Measurements from ENCODE around the gene ZP1. TPM values are rescaled to one million over a fixed set of nuclear protein-coding genes. Genes with fewer than 3 reads are reported as not detected.

ZP1 gene
- total and polyA plus RNA-seq, 2 of the 8 experiments (the other 6 are each of a cell fraction or from before 2014, with no cell fraction given) = not detected

GRCh38 chr11:60869451-60869825 is 2.1 kb downstream of the ZP1 start:
- DNase-seq (ENCODE audit: low read depth in 1 of 2, low spot score in 2 of 2) (no peak), FAIRE-seq (no peak)
- Histone ChIP-seq H4K91ac (replicated peaks; ENCODE audit: insufficient read length, low read length) (no peak overlapping the region), H2AFZ (ENCODE audit: low read length) (no peak overlapping the region), H3K23me2 (ENCODE audit: low read depth, low read length) (no peaks in the 10 kb centered on the region), H3K23ac (ENCODE audit: insufficient read length) (no peak overlapping the region), H3K79me2 (ENCODE audit: control insufficient read depth in 1 of 2, insufficient read depth in 2 of 2, low read length in 2 of 2) (no peaks in the 10 kb centered on the region), H3K79me1 (ENCODE audit: low read depth, low read length) (no peaks in the 10 kb centered on the region), H4K5ac (ENCODE audit: insufficient read length, low read depth, low read length) (no peak overlapping the region), H3K4me2 (ENCODE audit: insufficient read depth in 1 of 2, low read depth in 2 of 2, low read length in 2 of 2) (no peak overlapping the region), H2BK20ac (ENCODE audit: low read length) (no peak overlapping the region), H3K4me1 (replicated peaks in 1 of 4; ENCODE audit: control insufficient read depth in 3 of 4, insufficient read depth in 4 of 4, low read length in 3 of 4) (peaks cover 0 to 4% (median 0%) of the 10 kb centered on the region in 4 experiments; a peak in 4 of 7 replicates), H3K36me3 (ENCODE audit: control insufficient read depth in 2 of 4, insufficient read depth in 4 of 4, low read length in 3 of 4) (no peaks in the 10 kb centered on the region), H4K8ac (ENCODE audit: extremely low read depth, insufficient read depth, low read length) (no peak overlapping the region; the same call in 1 of the 2 replicates), H3K18ac (ENCODE audit: extremely low read depth, low read length) (no peak overlapping the region), H3K27ac (ENCODE audit: low read depth, low read length) (no peak overlapping the region), H2AK5ac (ENCODE audit: low read depth, low read length) (no peak overlapping the region), H3K9ac (replicated peaks in 1 of 4; ENCODE audit: extremely low read depth in 1 of 4, low read depth in 3 of 4, low read length in 3 of 4) (no peak overlapping the region), H3K9me3 (ENCODE audit: insufficient read depth in 2 of 2, low read depth in 1 of 2, low read length in 1 of 2) (no peaks in the 10 kb centered on the region), H3K14ac (ENCODE audit: insufficient read length) (no peak overlapping the region), H2BK120ac (replicated peaks; ENCODE audit: low read depth, low read length) (no peak overlapping the region), H3K27me3 (replicated peaks in 1 of 4; ENCODE audit: control insufficient read depth in 3 of 4, extremely low read depth in 1 of 4, insufficient read depth in 3 of 4, low read length in 3 of 4) (no peaks in the 10 kb centered on the region), H3K4me3 (ENCODE audit: extremely low read depth in 1 of 4, insufficient read depth in 2 of 4, low read depth in 3 of 4, low read length in 4 of 4) (no peak overlapping the region), H2BK5ac (ENCODE audit: low read depth, low read length) (no peak overlapping the region), H3K4ac (replicated peaks; ENCODE audit: insufficient read length, low read depth, low read length) (no peak overlapping the region), H3K56ac (replicated peaks; ENCODE audit: insufficient read length, low read depth, low read length) (no peak overlapping the region), H4K20me1 (replicated peaks in 1 of 2; ENCODE audit: control insufficient read depth in 1 of 2, insufficient read depth in 2 of 2, low read length in 2 of 2) (no peaks in the 10 kb centered on the region), H2BK15ac (ENCODE audit: low read length) (no peak overlapping the region), H2BK12ac (ENCODE audit: low read depth, low read length) (no peak overlapping the region)
- TF ChIP-seq KDM1A (IDR thresholded peaks at IDR 0.05; ENCODE audit: borderline replicate concordance, low read length) = no peak
- no peak for TF ChIP-seq CTBP2 (IDR thresholded peaks at IDR 0.05; ENCODE audit: borderline replicate concordance, insufficient read depth, insufficient read length, low read length)
- no peak for TF ChIP-seq SP1 (IDR thresholded peaks at IDR 0.05; ENCODE audit: low read depth, low read length)
- no peak for TF ChIP-seq RFX5 (IDR thresholded peaks at IDR 0.05; ENCODE audit: borderline replicate concordance, low read depth, low read length)
- TF ChIP-seq KDM5A (IDR thresholded peaks at IDR 0.05; ENCODE audit: low read length) = no peak
- TF ChIP-seq CHD2 (IDR thresholded peaks at IDR 0.05; ENCODE audit: low read length) = no peak
- no peak for TF ChIP-seq HDAC6 (IDR thresholded peaks at IDR 0.05; ENCODE audit: low read depth, low read length)
- no peak for TF ChIP-seq CREB1 (IDR thresholded peaks at IDR 0.05)
- TF ChIP-seq, protein P1, sequence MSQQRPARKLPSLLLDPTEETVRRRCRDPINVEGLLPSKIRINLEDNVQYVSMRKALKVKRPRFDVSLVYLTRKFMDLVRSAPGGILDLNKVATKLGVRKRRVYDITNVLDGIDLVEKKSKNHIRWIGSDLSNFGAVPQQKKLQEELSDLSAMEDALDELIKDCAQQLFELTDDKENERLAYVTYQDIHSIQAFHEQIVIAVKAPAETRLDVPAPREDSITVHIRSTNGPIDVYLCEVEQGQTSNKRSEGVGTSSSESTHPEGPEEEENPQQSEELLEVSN (IDR thresholded peaks at IDR 0.05) = no peak
- no peak for TF ChIP-seq SP4 (IDR thresholded peaks at IDR 0.05; ENCODE audit: low read length)
- POLR2A ChIA-PET (ENCODE audit: partially characterized antibody) = interaction anchor here (0.6 to 4.2 kb wide), 4 partner anchors 12 to 36 kb away, joined by 3 to 20 read pairs (median 4); no protein-coding TSS in a partner anchor
- CTCF ChIA-PET (ENCODE audit: partially characterized antibody) = interaction anchor here (1.1 to 9.5 kb wide), 9 partner anchors 19 to 527 kb away, joined by 3 to 52 read pairs (median 4); no protein-coding TSS in a partner anchor
- 86% methylated on average over 7 of the region's 7 CpGs; no CpG with 5 or more reads in 1 of the 2 experiments for WGBS, 2 experiments (ENCODE audit: extremely low coverage in 1 of 2, insufficient coverage in 1 of 2, insufficient read length in 1 of 2, insufficient replicate concordance in 2 of 2, low coverage in 1 of 2, low lambda C conversion rate in 2 of 2, missing lambda C conversion rate in 1 of 2)
